Right renal pelvis (tissue), 4 donors: ENCODE data around the gene GPR37L1. TPM values are rescaled to one million over a fixed set of nuclear protein-coding genes. Genes with fewer than 3 reads are reported as not detected.

Source experiments
- DNase-seq, 4 donors: peaks; one replicate each; pipeline ENCODE4 v3.0.0-alpha.2; 2013; ENCODE audit warnings: low read depth in 4 of 4, low spot score in 3 of 4, missing footprints in 1 of 4
- polyA plus RNA-seq, 4 donors: library from polyadenylated mRNA; unstranded; fragments of 120-200 nt; gene quantifications; one replicate each; pipeline ENCODE4 v1.2.1, GENCODE V29; 2013; ENCODE audit not compliant: insufficient read length in 4 of 4

The GPR37L1 gene, protein sequence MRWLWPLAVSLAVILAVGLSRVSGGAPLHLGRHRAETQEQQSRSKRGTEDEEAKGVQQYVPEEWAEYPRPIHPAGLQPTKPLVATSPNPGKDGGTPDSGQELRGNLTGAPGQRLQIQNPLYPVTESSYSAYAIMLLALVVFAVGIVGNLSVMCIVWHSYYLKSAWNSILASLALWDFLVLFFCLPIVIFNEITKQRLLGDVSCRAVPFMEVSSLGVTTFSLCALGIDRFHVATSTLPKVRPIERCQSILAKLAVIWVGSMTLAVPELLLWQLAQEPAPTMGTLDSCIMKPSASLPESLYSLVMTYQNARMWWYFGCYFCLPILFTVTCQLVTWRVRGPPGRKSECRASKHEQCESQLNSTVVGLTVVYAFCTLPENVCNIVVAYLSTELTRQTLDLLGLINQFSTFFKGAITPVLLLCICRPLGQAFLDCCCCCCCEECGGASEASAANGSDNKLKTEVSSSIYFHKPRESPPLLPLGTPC
- polyA plus RNA-seq: under 1 TPM; 0.04 to 0.13 (median 0.04) TPM

DNA sequence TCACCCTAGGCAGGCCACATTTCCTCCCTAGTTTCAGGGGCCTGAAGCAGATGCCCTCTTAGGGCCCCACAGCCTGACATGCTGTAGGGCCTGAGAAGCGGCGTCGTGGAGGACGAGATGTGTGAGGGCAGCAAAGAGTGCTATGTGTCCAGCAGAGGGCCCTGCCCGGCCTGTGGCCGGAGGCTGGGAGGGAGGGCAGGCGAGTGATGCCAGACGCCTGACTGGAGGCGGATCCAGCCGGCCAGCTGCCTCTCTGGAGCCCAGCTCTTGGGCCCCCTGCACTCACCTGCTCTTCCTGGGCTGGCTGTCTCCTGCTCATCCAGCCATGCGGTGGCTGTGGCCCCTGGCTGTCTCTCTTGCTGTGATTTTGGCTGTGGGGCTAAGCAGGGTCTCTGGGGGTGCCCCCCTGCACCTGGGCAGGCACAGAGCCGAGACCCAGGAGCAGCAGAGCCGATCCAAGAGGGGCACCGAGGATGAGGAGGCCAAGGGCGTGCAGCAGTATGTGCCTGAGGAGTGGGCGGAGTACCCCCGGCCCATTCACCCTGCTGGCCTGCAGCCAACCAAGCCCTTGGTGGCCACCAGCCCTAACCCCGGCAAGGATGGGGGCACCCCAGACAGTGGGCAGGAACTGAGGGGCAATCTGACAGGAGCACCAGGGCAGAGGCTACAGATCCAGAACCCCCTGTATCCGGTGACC is at the start of gene GPR37L1:
Gene GPR37L1, plus strand, starts transcription at position 279 of the 697 bp plus-strand sequence. Its CDS starts 47 bp downstream, at position 326.
- no peak for DNase-seq

DNA sequence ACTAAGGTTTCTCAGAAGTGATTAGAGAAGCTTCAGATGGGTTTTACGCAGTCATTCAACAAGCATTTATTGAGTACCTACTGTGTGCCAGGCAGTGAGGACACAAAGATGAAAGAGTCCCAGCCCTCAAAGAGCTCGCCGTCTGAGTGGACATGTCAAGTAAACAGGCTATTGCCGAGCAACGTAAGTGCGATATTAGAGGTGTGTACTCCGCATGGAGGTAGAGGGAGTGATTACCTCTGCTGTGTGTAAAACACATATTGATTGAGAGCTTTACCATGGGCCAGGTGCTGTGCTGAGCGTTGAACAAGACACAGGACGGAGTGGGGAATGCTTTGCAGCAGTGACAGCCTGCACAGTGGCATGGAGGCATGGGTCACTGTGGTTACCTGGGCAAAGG is 49.5 kb upstream of the GPR37L1 start:
- no peak for DNase-seq

DNA sequence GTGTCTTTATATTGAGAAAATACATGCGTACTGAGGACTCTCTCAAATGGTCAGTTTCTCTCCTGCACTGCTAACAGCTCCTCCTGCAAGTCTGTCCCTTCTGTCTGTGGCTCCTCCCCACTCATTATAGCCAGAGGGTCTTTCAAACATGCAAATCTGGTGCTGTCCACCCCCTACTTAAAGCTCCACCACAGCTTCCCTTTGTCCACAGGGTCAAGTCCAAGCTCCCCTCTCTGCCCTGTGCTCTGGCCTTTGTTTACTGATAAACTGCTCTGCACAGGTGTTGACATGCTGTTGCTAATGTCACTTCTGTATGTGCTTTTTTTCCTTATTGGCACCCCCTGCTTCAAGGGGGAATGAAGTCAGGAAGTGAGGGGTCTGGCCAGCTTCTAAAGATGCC is 47.7 kb upstream of the GPR37L1 start:
- DNase-seq: no peak

DNA sequence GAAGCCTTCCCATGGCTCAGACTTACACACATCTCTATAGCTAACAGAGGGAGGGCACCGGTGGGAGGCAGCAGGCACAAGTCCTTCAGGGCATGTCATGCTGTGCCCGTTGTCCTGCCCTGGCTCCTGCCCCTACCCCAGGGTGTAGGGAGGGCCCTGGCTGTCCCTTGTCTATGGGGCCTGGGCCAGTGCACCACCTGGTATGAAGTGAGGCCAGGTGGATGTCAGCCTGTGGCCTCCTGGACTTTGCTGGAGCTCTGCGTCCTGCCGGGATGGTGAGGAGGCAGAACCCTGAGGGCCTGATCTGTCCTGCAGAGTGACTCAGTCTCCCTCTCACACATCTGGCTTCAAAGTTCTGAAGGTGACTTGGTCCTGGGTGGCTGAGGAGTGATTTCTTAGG is 47.3 kb upstream of the GPR37L1 start:
- DNase-seq: no peak

DNA sequence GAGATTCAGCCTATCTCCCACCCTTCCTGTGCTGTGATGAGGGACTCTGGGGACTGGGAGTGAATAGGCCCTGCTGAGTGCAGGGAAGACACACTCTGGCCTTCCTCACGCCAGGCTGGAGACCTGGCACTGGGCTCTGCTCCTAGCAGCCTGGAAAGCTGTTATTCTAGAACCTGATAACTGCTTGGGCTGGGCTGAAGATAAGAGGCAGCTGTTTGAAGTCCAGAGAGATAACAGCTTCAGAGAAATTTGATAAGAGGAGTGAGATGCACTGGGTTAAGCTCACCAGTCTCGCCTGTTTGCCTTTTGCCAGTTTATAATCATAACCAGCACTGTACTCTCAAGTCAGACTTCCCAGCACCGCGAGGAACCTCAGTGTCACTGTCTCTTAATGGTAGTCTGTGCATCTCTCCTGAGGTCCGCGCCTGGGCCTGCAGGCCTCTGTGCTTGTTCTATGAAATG is 46.6 kb upstream of the GPR37L1 start:
- no peak for DNase-seq

DNA sequence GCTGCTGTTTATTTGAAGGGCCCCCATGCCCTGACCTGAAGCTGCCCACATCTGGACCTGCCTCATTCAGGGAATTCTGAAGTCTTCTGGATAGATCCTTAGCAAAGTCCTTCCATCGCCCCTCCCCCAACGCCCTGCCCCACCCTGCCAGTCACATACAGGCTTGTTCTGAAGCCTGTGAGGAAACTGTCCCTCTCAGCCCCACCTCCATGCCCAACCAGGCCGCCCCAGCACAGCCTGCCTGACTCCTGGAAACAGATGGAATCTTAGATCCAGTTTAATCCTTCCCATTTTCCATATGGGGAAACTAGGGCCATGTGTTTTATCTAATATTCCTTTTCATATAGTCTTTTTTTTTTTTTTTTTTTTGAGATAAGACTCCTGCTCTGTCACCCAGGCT is 44.5 kb upstream of the GPR37L1 start:
- DNase-seq: no peak

DNA sequence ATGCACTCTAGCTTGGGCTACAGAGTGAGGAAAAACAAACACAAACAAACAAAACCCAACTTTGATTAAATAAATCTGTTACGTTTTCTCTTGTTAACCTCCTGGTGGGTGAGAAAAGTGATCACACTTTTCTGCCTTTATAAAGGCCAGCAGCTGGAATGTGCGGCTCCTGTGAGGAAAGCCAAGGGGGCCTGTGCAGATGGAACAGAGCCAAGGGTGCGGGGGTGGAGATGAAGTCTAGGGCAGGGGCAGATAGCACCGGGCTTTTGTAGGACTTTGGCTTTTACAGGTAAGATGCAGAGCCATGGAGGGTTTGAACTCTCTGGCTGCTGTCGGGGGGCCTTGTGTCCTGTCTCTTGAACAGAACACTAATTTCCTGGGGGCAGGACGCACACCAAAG is 40.7 kb upstream of the GPR37L1 start:
- DNase-seq: no peak

DNA sequence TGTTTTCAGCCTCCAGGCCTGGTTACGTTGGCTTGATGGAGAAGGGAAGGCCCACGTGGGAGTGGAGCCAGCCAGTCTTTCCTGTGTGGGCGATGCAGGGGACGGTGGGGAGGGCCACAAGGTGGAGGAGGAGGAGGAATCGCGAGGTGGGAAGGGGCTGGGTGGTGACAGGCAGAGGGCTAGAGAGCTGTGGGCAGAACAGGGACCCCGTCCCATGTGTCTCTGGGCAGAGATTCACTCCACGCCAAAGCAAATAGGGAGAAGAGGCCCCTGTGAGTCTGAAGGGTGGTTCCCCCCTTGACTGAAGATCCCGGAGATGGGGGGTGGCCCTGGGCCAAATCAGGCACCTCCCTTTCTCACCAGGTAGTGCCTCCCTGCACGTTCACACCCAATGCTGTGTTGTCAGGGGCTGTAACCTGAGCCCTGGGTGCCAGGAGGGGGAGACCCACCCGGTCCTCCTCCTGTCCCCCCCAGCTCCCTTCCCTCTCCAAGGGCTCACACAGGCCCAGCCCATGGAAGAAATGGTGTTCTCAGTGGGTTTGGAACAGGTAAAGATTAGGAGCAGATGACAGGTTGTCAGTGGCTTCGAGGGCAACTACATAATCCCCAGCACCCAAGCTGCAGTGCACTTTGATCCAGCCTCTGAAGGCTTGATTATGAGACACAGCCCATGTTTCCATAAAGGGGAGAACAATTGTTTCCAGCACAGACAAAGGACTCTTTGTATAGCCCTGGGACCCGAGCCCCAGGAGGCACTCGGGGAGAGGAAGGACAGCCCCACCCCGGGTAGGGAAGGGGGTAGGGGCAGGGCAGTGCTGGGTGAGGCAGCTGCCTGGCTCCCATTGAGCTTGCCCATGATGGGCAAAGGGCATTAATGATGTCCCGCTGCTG is 37.7 kb upstream of the GPR37L1 start:
- no peak for DNase-seq

DNA sequence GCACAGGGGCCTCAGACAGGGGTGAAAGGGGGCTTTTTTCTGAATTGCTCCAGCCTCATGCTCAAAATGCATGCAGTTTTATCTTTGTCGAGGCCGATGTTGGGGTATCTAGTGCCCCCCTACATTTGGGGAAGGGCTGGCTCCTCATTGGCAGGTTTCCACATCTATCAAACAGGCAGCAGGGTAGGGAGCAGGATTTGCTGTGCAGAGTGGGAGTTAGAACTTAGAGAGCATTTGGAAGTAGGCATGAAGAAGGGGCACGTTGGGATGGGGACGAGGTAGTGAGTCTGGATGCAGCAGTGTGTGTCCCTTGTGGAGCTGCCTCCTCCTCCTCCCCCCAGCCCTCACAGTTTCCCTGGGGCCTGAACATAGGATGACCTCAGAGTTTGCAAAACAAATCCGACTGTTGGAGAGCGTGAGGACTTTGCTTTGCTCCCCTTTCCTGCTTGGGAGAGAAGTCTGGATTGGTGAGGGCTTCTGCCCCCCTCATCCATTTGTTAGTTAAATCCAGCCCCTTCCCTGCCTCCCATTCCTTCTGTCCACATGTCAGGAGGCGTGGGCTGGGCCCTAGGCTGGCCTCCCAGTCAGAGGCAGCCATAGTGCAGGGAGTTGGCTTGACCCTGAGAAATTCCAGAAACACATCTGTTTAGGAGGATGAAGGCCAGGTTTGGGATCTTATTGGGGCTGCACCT is 36.9 kb upstream of the GPR37L1 start:
- DNase-seq: no peak

DNA sequence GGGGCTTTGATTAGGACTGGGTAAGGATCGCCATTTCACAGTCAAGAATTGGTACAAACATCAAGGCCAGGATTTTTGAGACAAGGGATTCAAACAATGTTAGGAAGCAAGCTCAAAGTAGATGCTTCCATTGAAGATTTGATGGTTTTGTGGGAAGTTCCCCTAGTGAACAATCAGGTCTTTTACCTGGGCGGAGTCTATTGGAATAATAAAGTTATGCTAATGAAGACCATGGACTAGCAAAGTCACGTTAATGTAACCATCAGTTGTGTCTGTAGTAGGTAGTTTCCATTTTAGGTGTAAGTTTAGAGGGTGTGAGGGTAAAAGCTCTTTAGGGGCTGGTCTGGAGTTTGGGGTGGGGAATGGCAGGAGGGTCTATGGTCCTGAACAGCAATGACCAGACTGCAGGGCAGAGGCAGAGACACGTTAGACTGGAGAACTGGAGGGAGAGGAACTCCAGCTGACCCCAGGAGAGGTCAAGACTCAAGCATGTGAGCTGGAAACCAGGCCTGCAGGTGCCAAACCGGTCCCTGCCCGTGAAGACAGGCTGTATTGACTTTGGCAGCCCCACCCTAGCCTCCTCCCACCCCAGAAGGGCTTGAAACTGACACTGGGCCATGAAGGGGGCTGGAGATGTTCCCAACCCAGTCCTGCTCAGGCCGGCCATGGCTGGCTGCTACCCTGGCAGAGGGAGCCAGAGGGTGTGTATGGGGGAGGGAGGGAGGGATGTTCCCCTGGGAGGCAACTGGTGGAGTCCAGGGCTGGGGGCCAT is 36.0 kb upstream of the GPR37L1 start:
- DNase-seq: no peak

DNA sequence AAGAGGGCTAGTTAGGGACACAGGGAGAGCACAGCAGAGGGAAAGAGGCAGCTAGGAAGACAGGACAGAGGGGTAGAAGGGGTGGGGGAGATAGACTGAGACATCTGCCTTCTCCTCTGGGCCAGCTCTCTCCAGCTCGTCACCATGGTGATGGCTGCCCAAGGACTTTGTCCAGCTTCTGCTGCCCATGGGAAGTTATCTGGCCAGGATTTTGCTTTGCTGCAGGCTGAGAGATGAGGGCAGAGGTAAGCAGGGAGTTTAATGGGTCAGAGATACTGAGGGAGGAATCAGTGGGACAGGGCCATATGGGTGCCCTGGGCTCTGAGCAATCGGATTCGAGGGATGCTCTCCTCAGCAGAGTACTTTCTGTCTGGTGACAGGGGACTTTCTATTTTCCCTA is 34.5 kb upstream of the GPR37L1 start:
- no peak for DNase-seq

DNA sequence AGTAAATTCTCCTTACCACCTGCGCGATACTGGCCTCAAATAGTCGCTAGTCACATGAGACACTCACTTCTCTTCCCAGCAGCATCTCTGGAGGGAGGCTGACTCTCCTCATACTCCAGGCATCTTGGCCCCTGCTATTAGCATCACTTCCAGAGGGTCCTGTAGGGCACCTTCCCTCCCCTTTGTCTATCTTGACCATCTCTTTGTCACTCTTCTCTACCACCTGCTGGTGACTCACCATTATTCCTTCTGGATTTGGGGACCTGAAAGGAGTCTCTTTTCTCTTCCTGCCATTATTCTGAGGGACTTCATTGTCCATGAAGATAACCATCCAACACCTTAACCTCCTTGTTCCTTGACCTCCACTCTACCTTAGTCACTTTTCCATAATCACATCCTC is 31.7 kb upstream of the GPR37L1 start:
- DNase-seq: no peak

DNA sequence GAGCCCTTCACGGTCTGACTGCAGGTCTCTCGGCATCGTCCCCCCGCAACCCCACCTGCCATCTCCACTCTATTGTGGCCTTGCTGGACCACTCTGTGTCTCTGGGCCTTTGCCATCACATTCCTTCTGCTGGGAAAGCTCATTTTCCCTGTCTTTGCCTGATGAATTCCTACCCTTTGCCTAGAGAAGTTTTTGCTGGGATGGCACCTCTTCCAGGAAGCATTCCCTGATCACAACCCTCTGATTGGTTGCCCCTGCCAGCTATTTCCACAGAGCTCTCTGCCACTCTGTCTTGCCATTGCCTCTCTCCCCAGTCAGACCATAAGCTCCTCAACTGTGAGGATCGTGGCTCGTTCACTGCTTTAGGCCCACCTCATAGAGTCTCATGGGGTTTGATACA is 28.9 kb upstream of the GPR37L1 start:
- DNase-seq: no peak

DNA sequence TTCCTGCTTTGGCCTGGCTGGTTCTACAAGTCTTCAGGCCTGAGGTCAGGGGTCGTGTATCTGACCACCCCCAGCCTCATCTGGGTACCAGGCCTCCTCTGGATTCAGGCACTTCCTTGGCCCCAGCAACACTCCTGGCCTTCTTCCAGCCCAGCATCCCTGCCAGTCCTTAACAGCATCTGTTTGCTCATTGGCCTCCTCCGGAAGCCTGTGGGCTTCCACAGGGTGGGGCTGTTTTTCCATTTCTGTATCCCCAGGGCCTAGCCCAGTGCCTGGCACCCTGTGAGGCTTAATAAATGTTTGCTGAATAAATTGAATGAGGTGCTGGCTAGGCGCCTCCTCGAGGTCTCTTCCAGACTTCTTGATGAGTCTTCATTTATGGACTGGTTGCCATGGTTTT is 21.5 kb upstream of the GPR37L1 start:
- no peak for DNase-seq

DNA sequence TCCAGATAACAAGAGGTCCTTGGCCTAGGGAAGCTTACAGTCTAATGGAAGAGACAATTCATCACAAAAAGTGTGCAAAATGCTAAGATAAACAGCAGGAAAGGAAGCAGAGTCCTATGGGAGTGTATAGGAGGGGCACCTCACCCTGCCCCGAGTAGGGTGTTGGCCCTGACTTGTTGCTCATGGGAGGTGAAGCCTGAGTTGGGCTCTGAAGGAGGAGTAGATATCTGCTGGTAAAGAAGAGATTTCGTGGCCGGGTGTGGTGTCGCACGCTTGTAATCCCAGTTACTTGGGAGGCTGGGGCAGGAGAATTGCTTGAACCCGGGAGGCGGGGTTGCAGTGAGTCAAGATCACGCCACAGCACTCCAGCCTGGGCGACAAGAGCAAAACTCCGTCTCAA is 18.6 kb upstream of the GPR37L1 start:
- DNase-seq: no peak

DNA sequence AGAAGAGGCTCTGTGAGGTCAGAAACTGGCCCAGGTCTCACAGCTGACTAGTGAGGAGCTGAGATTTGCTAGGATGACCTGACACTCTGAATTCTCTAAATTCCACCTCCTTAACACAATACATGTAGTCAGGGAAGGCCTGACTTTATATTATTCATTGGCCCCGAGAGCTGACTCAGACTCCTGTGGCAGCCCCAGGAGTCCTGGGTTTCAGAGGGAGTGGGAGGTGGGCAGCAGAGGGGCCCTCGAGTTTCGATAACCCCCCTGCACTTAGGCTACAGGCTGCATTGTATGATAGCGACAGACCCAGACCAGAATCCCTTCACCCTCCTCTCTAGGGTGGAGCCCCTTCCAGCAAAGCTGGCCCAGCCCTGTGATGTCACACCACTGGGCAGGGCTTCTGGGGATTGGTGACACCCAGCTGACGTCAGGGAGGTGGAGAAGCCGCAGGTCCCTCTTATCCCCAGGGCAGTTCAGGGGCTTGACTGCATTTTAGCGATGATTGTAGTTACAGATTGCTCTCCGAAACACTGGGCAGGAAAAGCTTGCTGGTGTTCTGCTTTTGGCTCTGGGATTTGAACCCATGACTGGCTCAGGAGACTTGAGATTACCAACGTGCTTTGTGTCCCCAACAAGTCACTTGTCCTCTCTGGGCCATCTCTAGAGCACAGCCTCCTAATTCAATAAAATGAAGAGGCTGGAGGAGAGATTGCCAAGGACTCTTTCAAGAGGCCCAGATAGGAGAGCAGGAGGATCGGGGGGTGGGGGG is 17.0 kb upstream of the GPR37L1 start:
- DNase-seq: no peak

DNA sequence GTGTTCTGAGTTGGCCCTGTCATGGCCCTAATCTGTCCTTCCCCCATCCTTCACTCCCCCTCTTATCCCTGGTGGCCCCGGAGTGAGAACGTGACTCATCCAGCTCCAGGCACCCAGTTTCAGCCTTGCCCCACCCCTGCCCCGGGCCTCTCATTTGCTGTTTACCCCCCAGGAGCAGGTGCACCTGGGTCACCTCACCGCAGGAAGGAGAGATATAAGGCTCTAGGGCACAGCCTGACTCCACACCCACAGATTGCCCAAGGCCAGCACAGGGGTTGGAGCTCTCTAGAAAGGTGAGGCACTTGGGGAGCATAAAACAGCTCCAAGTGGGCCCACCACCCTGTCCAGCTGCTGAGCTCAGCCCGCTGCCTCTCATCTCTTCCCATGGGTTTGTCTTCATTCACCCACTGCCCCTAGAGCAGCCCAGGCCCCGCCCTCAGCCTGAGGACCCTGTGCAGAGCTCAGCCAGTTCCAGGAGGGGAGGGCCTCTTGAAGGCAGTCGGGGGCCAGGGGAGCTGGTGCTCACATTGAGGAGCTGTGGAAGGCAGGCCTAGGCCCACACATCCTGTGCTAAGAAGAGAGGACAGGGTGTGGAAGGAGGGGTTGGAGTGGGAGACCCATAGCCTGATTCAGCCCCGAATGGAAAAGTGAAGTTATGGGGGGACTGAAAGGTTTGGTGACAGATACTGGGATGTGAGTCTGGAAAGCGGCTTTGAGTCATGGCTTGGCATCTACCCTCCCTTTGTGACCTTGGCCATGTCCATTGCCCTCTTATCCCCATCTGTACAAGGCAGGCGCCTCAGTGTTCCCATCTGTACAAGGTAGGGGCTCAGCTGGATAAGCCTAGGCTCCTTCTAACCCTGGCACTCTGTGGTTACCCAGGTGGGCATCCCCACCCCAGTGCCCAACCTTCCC is 16.1 kb upstream of the GPR37L1 start:
- DNase-seq: no peak

DNA sequence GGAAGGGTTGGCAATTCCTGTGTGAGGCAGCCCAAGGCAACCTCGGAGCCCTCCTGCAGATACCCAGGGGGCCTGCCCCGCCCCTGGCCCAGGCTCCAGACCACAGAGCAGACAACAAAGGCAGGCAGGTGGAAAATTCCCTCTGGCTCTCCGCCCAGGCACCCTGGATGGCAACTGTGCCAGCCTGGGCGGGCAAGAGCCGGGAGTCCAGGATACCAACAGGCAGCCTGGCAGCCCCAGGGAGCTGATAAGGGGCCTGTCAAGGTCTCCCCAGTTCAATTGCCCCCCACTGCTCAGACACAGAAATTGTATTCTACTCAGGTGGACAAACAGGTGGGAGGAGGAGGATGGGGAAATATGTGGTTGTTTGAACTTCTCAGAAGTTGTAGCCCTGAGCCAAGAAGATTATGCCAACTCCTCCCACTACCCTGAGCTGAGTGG is 15.4 kb upstream of the GPR37L1 start:
- no peak for DNase-seq
